Neuron (in vitro differentiated cells): ENCODE data around the gene CHST6.
A peak's percentile ranks its signal among the peaks of the same experiment; 100 is the strongest.
"Not testable (repeated sequence)": the region's sequence is repeated elsewhere in the genome, so short reads cannot be mapped to it uniquely, and the experiment has no call there.

Source experiments
- H2AFZ ChIP-seq: one replicate; pipeline ENCODE4 v1.6.1; 2013; ENCODE audit warnings: low read depth, mild to moderate bottlenecking, inconsistent platforms, low read length, moderate library complexity
- H3K27me3 ChIP-seq: one replicate; pipeline ENCODE4 v1.6.1; 2013; ENCODE audit warnings: low read length; ENCODE audit not compliant: insufficient read depth
- H3K36me3 ChIP-seq: one replicate; pipeline ENCODE4 v1.6.1; 2013; ENCODE audit warnings: low read length; ENCODE audit not compliant: insufficient read depth
- H3K4me1 ChIP-seq: one replicate; pipeline ENCODE4 v1.6.1; 2013; ENCODE audit warnings: low read length; ENCODE audit not compliant: insufficient read depth
- H3K4me3 ChIP-seq: 2 replicates; pipeline ENCODE4 v1.5.1; 2013; ENCODE audit warnings: mild to moderate bottlenecking, low read length, moderate library complexity
- H3K9me3 ChIP-seq: one replicate; pipeline ENCODE4 v1.6.1; 2013; ENCODE audit warnings: low read length

Gene CHST6

DNA sequence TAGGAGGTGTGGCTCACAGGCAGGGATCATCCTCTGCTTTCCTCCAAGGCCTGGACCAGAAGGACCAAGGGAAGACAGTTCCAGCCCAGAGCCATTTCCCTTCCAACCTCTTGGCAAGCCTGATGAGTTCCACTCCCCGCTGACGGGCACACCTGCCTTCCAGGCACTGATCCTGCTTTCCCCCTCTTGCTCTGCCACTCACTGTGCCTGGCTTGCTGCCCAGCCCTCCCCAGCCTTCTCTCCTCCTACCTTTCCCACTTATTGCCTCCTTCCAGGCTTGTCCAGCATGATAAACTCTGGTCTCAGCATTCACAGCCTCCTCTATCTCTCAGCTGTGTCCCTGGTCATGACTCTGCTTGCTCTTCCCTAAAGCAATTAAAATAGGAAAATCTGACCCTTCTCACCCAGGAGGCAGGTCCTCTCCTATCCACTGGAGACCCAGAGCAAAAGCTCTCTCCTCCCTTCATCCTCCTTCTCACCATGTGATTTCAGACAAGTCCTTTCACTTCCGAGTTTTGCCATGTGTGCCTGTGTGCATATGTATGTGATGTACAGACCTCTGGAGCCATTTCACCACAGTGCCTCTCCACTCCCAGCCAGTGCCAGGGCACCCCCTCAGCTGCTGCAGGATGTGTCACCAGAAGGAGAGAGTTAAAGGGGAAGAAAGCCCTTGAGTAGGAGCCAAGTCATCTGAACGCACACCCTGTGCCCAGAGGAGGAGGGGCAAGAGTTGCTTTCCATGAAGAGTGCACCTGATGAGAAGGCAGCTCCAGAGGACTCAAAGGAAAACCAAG lies 17.4 kb downstream of the CHST6 start:
- no peak overlapping the region for H2AFZ ChIP-seq
- H3K4me1 ChIP-seq, result no peaks in the 10 kb centered on the region
- H3K9me3 ChIP-seq, result no peaks in the 10 kb centered on the region
- H3K4me3 ChIP-seq, result no peak overlapping the region
- H3K36me3 ChIP-seq, result no peaks in the 10 kb centered on the region
- H3K27me3 ChIP-seq, result no peaks in the 10 kb centered on the region

DNA sequence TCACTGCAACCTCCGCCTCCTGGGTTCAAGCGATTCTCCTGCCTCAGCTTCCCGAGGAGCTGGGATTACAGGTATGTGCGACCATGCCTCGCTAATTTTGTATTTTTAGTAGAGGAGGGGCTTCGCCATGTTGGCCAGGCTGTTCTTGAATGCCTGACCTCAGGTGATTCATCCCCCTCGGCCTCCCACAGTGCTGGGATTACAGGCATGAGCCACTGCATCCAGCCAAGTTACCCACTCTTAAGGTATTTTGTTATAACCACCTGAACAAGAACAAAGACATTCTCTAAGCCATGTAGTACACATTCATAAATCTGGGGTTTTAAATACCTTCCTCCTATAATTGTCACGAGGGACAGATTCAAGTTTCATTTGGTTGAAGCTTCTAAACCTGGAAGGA lies 18.4 kb downstream of the CHST6 start:
- Histone ChIP-seq H3K27me3 (no peaks in the 10 kb centered on the region), H3K9me3 (no peaks in the 10 kb centered on the region), H3K4me1 (no peaks in the 10 kb centered on the region), H3K36me3 (no peaks in the 10 kb centered on the region), H3K4me3 (no peak overlapping the region), H2AFZ (no peak overlapping the region)

DNA sequence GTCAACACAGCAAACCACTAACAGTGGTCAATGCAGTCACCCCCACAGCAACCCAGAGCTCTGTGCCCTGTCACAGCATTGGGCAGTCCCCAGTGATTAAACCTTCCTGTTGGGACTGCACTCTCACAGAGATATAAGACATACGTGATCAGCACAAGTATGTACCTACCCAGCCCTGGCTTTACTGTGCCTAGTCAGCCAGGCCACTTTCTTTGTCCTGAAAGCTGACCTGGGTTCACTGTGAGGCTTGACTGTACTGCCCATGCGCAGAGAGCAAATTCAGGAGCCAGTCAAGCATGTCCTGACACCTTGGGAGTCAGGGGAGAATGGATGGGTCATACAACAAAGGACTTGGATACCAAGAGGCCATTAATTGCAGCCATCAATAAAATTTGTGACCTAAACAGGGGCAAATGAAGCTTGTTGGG lies 19.8 kb downstream of the CHST6 start:
- Histone ChIP-seq H3K9me3 (no peaks in the 10 kb centered on the region), H3K27me3 (no peaks in the 10 kb centered on the region), H2AFZ (no peak overlapping the region), H3K36me3 (no peaks in the 10 kb centered on the region), H3K4me1 (no peaks in the 10 kb centered on the region), H3K4me3 (no peak overlapping the region)

DNA sequence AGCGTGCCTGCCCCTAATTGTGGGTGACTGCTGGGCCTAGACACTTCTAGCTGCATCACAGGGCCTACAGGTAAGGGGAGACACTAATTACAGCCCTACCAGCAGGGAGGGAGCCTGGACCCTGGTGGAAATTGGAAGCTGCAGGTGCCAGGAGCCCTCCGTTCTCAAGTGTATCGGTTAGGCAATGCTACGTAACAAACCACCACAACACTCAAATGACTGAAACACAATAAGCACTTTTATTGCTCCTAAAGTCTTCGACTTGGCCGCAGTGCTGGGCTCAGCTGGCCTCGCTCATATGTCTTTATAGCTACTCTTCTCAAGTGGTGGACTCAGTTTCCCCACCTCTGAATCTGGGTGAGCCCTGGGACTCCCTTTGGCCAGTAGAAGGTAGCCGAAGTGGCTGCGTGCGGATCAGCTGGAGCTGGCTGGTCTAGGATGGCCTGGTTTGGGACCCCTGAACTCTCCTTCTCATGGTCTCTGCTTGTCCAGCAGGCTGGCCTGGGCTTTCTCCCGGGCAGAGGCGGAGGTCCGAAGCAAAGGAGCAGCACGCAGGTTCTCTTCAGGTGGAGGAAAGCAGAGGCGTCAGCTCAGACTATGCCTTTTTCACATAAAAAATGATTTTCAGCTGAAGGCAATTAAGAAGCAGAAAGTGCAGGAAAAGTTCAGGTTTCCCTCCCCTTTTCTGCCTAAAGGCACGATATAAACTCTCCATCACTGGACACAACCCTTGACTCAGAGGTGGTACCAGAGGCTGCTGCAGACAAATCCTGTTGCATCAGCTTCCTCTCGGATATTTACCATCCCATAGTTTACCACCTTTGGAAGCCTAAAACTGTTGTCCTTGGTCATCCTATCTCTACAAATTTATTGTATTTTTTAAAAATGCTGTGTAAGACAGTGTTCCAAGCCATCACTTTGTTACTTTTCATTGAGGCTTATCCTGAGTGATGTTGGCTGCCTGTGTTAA lies 22.0 kb downstream of the CHST6 start:
- no peak overlapping the region for H3K4me3 ChIP-seq
- H2AFZ ChIP-seq, result no peak overlapping the region
- no peaks in the 10 kb centered on the region for H3K9me3 ChIP-seq
- no peaks in the 10 kb centered on the region for H3K36me3 ChIP-seq
- H3K27me3 ChIP-seq, result no peaks in the 10 kb centered on the region
- no peaks in the 10 kb centered on the region for H3K4me1 ChIP-seq

DNA sequence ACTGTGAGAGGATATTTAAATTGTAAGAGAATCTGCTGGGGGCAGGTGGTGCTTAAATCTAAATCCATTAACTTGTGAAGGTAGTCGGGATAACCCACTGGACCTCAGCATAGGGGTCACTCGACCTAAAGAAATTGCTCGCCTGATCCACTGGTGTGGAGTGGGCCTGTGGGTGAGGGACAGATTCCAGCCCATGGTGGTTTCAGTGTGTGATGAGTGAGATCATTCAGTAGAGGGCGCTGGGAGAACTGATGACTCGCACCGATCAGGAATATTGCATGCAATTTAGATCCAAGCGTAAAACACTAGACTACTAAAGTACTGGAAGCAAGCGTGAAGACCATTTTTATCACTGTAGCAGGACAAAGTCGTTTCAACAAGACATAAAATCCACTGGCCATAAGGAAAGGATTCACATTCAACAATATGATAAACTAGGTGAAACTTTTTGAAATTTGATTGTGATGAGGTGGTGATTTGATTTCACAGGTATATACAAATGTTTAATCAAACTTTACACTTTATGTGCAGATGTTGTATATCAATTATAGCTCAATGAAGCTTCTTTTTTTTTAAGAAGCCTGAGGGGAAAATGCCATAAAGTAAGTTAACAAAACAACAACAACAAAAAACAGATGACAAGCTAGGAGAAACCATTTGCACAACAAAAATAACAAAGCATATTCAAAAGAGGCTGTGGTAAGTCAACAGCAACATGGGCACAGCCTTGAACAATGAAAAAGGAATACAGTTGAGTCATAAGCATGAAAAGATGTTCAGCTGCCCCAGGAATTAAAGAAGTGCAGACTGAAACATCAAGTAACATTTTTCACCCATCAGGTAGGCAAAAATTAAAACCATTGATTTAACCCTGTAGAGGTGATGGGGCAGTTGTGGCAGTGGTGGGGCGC lies 23.3 kb downstream of the CHST6 start:
- Histone ChIP-seq H3K36me3 (no peaks in the 10 kb centered on the region), H3K4me1 (no peaks in the 10 kb centered on the region), H3K9me3 (no peaks in the 10 kb centered on the region), H2AFZ (no peak overlapping the region), H3K4me3 (no peak overlapping the region), H3K27me3 (no peaks in the 10 kb centered on the region)

DNA sequence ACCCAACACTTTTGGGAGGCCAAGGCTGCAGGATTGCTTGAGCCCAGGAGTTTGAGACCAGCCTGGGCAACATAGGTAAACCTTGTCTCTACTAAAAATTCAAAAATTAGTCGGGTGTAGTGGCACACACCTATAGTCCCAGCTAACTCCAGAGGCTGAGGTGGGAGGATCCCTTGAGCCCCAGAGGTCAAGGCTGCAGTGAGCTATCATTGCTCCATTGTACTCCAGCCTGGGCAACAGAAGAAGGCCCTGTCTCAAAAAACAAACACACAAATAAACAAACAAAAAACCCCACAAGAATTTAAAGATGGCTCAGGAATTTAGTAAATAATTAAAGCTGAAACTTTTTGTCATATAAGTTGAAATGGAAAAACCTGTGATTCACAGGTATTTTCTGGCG lies 28.5 kb downstream of the CHST6 start:
- H3K27me3 ChIP-seq, result no peaks in the 10 kb centered on the region
- H2AFZ ChIP-seq, result no peak overlapping the region
- H3K36me3 ChIP-seq, result no peaks in the 10 kb centered on the region
- H3K4me3 ChIP-seq, result no peak overlapping the region
- peaks cover 9% of the 10 kb centered on the region for H3K4me1 ChIP-seq
- H3K9me3 ChIP-seq, result no peaks in the 10 kb centered on the region

DNA sequence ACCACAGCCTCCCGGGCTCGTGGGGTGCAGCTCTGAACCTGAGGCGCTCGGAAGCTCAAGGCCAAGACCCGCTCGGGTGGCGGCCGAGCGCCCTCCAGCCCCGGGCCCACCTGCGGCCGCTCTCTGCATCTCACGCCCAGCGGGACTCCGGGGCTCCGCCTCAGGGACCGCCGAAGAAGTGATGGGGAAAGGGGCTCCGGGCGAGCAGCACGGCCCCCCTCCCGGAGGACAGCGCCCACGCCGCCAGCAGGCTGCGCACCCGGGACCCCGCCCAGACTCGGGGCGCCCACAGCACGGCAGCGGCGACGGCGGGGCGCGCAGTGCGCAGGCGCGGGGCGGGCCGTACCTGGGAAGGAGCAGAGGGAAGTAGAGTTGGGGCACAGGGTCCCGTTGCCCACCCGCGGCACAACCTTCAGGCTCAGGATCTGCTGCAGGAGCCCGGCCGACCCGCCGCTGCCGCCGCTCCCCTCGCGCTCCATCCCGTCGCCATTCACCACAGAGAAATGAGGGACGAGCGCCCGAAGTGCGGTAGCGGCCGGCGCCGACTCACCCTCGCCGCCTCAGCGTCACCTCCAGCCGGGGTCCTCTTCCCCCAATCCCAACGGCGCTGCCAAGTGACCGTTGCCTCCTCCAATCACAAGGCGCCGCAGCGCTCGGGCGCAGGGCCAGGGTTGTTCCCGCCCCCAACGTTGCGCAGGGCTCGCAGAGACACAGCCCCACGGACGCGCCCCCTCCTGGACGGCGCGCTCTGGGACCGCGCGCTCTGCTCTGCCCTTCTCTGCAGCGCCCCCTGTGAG lies 30.9 kb downstream of the CHST6 start, which contains the start of gene TMEM170A:
TSS of gene TMEM170A (minus strand) at position 568 of the 797 bp plus-strand sequence. CDS start at position 479, 89 bp downstream.
- H3K4me1 ChIP-seq, result peaks cover 9% of the 10 kb centered on the region
- no peaks in the 10 kb centered on the region for H3K9me3 ChIP-seq
- no peaks in the 10 kb centered on the region for H3K27me3 ChIP-seq
- H2AFZ ChIP-seq, result peak within 1 kb of the TSS; percentile 81
- H3K36me3 ChIP-seq, result peaks cover 7% of the 10 kb centered on the region
- H3K4me3 ChIP-seq, result peak within 1 kb of the TSS; percentile 88

DNA sequence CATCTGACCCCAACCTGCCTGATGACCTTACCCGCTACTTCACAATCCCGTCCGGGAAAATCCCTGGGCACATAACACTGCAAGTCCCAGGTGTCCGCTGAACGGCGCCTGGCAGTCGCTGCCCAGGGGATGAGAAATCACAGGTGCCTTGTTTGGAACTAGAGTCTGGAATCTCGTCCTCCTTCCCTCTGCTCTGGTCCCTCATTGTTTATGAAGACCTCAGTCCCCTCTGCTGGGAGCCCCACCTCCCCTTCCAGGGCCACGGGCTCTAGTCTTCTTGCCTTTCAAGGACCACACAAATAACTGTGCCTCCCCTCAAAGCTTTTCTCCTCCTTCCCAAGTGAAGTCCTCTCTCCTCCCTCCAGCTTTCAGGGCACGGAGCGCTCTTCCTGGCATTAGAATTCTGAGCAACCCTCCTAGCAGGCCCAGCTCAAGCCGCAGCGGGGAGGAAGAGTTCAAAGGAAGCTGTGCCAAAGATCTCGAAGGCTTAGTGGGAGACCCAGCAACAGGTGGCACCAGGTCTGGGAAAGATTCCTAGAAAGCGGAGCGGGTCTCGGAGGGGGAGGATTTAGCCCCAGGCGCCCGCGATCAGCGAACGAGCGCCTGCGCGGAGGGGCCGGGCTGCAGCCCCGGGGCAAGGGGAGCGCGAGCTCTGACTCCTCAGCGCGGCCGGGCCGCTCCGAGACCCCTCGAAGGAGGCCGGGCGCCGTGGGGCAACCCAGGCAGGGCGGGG lies 31.7 kb downstream of the CHST6 start:
- H2AFZ ChIP-seq, result peak overlapping the region; percentile 81
- not testable (repeated sequence) for H3K4me1 ChIP-seq, H3K9me3 ChIP-seq, H3K36me3 ChIP-seq, H3K27me3 ChIP-seq
- peak overlapping the region; percentile 88 for H3K4me3 ChIP-seq

DNA sequence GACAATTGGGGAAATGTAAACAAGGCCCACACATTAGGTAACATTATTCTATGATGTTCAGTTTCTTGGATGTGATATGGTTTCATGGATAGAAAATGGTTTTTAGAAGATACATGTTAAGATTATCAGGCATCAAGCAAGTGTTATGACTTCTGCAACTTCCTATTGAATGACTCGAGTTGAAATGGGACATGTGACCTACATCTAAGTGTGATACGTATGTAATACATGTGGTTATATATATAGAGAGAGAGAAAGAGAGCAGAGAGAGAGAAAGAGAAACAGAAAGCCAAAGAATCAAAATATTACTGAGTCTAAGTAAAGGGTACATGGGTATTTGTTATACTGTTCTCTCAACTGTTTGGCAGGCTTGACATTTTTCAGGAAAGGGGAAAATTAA lies 32.4 kb downstream of the CHST6 start:
- Histone ChIP-seq H3K27me3 (no peaks in the 10 kb centered on the region), H3K36me3 (peaks cover 7% of the 10 kb centered on the region), H3K4me3 (peak overlapping the region; percentile 88), H3K4me1 (peaks cover 9% of the 10 kb centered on the region), H3K9me3 (no peaks in the 10 kb centered on the region), H2AFZ (no peak overlapping the region)

DNA sequence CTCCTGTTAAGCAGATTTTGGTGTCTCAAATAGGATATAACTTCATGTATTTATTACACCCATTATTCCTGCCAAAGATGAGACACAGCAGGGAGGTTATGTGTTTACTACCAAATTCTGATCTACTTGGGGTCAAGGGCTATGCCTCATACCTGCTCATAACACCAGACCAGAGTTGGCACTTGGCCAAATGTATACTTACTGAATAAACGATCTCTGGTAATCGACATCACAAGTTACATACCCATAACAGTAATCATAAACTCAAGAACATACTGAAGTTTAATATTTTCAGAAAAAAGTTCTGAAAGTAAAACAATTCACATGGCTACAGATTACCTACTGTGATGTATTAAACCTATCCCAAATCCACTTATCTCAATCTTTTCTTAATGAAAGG lies 33.7 kb downstream of the CHST6 start:
- Histone ChIP-seq H3K4me3 (no peak overlapping the region), H3K27me3 (no peaks in the 10 kb centered on the region), H2AFZ (no peak overlapping the region), H3K36me3 (peaks cover 9% of the 10 kb centered on the region), H3K4me1 (peaks cover 9% of the 10 kb centered on the region), H3K9me3 (no peaks in the 10 kb centered on the region)

DNA sequence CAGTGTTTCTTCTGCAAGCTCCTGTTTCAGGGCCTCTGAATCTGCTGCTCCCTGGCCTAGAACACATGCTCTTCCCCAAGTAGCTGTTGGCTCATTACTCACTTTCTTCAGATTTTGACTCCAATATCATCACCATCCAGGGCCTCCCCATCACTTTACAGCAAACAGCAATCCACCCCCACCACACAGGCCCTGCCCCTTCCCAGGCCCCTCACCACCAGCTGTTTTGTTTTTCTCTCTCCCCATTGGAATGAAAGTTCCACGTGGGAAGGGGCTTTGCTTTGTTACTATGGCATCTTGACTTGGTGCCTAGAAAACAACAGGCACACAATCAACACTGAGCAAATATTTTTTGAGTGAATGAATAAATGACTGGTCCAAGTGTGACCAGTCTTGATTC lies 34.8 kb downstream of the CHST6 start:
- no peaks in the 10 kb centered on the region for H3K27me3 ChIP-seq
- no peak overlapping the region for H3K4me3 ChIP-seq
- H2AFZ ChIP-seq, result no peak overlapping the region
- peaks cover 11% of the 10 kb centered on the region for H3K4me1 ChIP-seq
- peaks cover 9% of the 10 kb centered on the region for H3K36me3 ChIP-seq
- H3K9me3 ChIP-seq, result no peaks in the 10 kb centered on the region
